Activated CD8-positive, alpha-beta T cell treated with anti-CD3 and anti-CD28 coated beads for 36 hours (primary cell): ENCODE data around the gene ZMYND11. TPM values are rescaled to one million over a fixed set of nuclear protein-coding genes. Genes with fewer than 3 reads are reported as not detected.

Experiments
- ATAC-seq: fragments of 200-7000 bp; cut with Tn5 transposase; one replicate; pipeline ENCODE4 v1.10.0; 2021; ENCODE audit warnings: mild to moderate bottlenecking, moderate library complexity
- CTCF ChIA-PET: fragments of 350-600 bp; sonication (Branson Sonifier 250); formaldehyde crosslinking; loops from one replicate; lab custom pipeline; 2021; ENCODE audit warnings: antibody characterized with exemption; lab: Charles Lee
- POLR2A ChIA-PET: fragments of 350-600 bp; sonication (Branson Sonifier 250); formaldehyde crosslinking; loops from one replicate; lab custom pipeline; 2021; ENCODE audit warnings: antibody characterized with exemption; lab: Charles Lee
- DNase-seq: peaks from one replicate; pipeline ENCODE4 v3.0.0-alpha.2; 2020
- H3K27ac Mint-ChIP-seq: one replicate; pipeline ENCODE4 v1.8.0; 2021; ENCODE audit warnings: mild to moderate bottlenecking, mixed read lengths
- H3K27me3 Mint-ChIP-seq: one replicate; pipeline ENCODE4 v1.8.0; 2021; ENCODE audit warnings: mixed read lengths
- H3K36me3 Mint-ChIP-seq: one replicate; pipeline ENCODE4 v1.8.0; 2021; ENCODE audit warnings: low read depth, mixed read lengths
- H3K4me1 Mint-ChIP-seq: one replicate; pipeline ENCODE4 v1.8.0; 2021; ENCODE audit warnings: low read depth, mixed read lengths
- H3K4me3 Mint-ChIP-seq: one replicate; pipeline ENCODE4 v1.8.0; 2021; ENCODE audit warnings: mild to moderate bottlenecking, moderate library complexity, mixed read lengths
- H3K9me3 Mint-ChIP-seq: one replicate; pipeline ENCODE4 v1.8.0; 2021; ENCODE audit warnings: mixed read lengths
- CTCF ChIP-seq: fragments of 200-600 bp; IDR thresholded peaks from one replicate; pipeline ENCODE4 v1.8.0; 2022; ENCODE audit warnings: antibody characterized with exemption, mild to moderate bottlenecking
- intact Hi-C: fragments of 100-400 bp; cut with micrococcal nuclease; formaldehyde crosslinking; loops from one replicate; pipeline ENCODE4 v1.10.0; 2022
- total RNA-seq, 2 experiments: library from RNA; stranded (reverse); gene quantifications; one replicate each; pipeline ENCODE4 v1.2.3, GENCODE V29; 2021

The ZMYND11 gene
- total RNA-seq, 2 experiments from 2014 or later, result 14.9 to 16.8 TPM

DNA sequence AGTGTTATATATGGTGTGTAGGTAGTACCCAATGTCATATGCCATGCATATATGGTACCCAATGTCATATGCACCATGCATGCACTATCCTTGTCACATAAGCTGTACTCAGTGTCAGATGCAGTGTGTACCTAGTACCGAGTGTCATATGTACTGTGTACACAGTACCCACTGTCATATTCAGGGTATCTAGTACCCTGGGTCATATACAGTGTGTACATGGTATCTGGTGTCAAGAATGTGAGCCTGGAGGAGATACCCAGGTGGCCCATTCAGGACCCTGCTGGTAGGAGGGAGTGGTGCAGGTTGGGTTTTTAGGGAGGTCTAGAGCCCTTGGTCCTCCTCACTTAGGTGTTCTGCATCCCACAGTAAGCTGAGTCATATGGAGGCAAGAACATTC is 1.8 kb downstream of the ZMYND11 start:
- ChIA-PET POLR2A (interaction anchor here (1.2 to 1.8 kb wide), 3 partner anchors 9 to 18 kb away, joined by 4 to 5 read pairs (median 5); no protein-coding TSS in a partner anchor), CTCF (interaction anchor here (1.9 kb wide), 1 partner anchor 19 kb away, joined by 6 read pairs; no protein-coding TSS in a partner anchor)
- intact Hi-C loops, result no loop called here
- H3K4me1 Mint-ChIP-seq, result peaks cover 49% of the 10 kb centered on the region
- peak; percentile 78 for DNase-seq
- H3K9me3 Mint-ChIP-seq, result no peaks in the 10 kb centered on the region
- peak overlapping the region; percentile 87 for H3K4me3 Mint-ChIP-seq
- no peak overlapping the region for H3K27ac Mint-ChIP-seq
- H3K27me3 Mint-ChIP-seq, result no peaks in the 10 kb centered on the region
- no peaks in the 10 kb centered on the region for H3K36me3 Mint-ChIP-seq
- TF ChIP-seq CTCF, result peak; percentile 61
- peak; percentile 54 for ATAC-seq

- no peak for TF ChIP-seq CTCF
- Mint-ChIP-seq H3K36me3 (no peaks in the 10 kb centered on the region), H3K9me3 (no peaks in the 10 kb centered on the region), H3K27ac (peak overlapping the region; percentile 7), H3K27me3 (no peaks in the 10 kb centered on the region), H3K4me3 (no peak overlapping the region), H3K4me1 (peaks cover 54% of the 10 kb centered on the region)
- DNase-seq (no peak), ATAC-seq (no peak)
- ChIA-PET POLR2A (interaction anchor here (1.2 to 1.8 kb wide), 3 partner anchors 9 to 17 kb away, joined by 4 to 5 read pairs (median 5); no protein-coding TSS in a partner anchor), CTCF (interaction anchor here (1.9 kb wide), 1 partner anchor 19 kb away, joined by 6 read pairs; no protein-coding TSS in a partner anchor)
- intact Hi-C loops, result no loop called here
These were observed 2.4 kb downstream of the ZMYND11 start for GRCh38 chr10:137606-138005.

GRCh38 chr10:142371-142770 is 7.1 kb downstream of the ZMYND11 start:
- Mint-ChIP-seq H3K9me3 (peaks cover 11% of the 10 kb centered on the region), H3K4me3 (no peak overlapping the region), H3K27me3 (no peaks in the 10 kb centered on the region), H3K4me1 (peaks cover 67% of the 10 kb centered on the region), H3K27ac (no peak overlapping the region), H3K36me3 (peaks cover 5% of the 10 kb centered on the region)
- ATAC-seq (no peak), DNase-seq (no peak)
- ChIA-PET CTCF (interaction anchor here (1.7 kb wide), 1 partner anchor 13 kb away, joined by 3 read pairs; no protein-coding TSS in a partner anchor), POLR2A (interaction anchor here (1.6 kb wide), 1 partner anchor 9 kb away, joined by 7 read pairs; no protein-coding TSS in a partner anchor)
- no peak for TF ChIP-seq CTCF
- intact Hi-C loops, result no loop called here

GRCh38 chr10:152915-153314 is 17.7 kb downstream of the ZMYND11 start:
- TF ChIP-seq CTCF, result no peak
- DNase-seq, result no peak

GRCh38 chr10:154348-154747 is 19.1 kb downstream of the ZMYND11 start:
- POLR2A ChIA-PET, result interaction anchor here (1.1 kb wide), 1 partner anchor 18 kb away, joined by 5 read pairs; no protein-coding TSS in a partner anchor
- H3K9me3 Mint-ChIP-seq, result no peaks in the 10 kb centered on the region
- peaks cover 34% of the 10 kb centered on the region for H3K4me1 Mint-ChIP-seq
- peak; percentile 28 for DNase-seq
- H3K36me3 Mint-ChIP-seq, result peaks cover 20% of the 10 kb centered on the region
- no peaks in the 10 kb centered on the region for H3K27me3 Mint-ChIP-seq
- no peak overlapping the region for H3K4me3 Mint-ChIP-seq
- CTCF ChIA-PET, result interaction anchor here (1.6 kb wide), 1 partner anchor 9 kb away, joined by 5 read pairs; no protein-coding TSS in a partner anchor
- intact Hi-C loops, result no loop called here
- no peak overlapping the region for H3K27ac Mint-ChIP-seq
- TF ChIP-seq CTCF, result no peak
- no peak for ATAC-seq

More at GRCh38 chr10:152915-153314, 17.7 kb downstream of the ZMYND11 start:
- H3K4me3 Mint-ChIP-seq, result no peak overlapping the region
- no peak for ATAC-seq
- no peaks in the 10 kb centered on the region for H3K9me3 Mint-ChIP-seq
- intact Hi-C loops, result no loop called here
- POLR2A ChIA-PET, result no interaction called here
- CTCF ChIA-PET, result interaction anchor here (2.3 kb wide), 1 partner anchor 8 kb away, joined by 4 read pairs; no protein-coding TSS in a partner anchor
- peaks cover 31% of the 10 kb centered on the region for H3K4me1 Mint-ChIP-seq
- peaks cover 22% of the 10 kb centered on the region for H3K36me3 Mint-ChIP-seq
- no peaks in the 10 kb centered on the region for H3K27me3 Mint-ChIP-seq
- no peak overlapping the region for H3K27ac Mint-ChIP-seq
